ENCODE results near the gene CDH8.
"Not testable (repeated sequence)": the region's sequence is repeated elsewhere in the genome, so short reads cannot be mapped to it uniquely, and the experiment has no call there.

Gene CDH8

DNA sequence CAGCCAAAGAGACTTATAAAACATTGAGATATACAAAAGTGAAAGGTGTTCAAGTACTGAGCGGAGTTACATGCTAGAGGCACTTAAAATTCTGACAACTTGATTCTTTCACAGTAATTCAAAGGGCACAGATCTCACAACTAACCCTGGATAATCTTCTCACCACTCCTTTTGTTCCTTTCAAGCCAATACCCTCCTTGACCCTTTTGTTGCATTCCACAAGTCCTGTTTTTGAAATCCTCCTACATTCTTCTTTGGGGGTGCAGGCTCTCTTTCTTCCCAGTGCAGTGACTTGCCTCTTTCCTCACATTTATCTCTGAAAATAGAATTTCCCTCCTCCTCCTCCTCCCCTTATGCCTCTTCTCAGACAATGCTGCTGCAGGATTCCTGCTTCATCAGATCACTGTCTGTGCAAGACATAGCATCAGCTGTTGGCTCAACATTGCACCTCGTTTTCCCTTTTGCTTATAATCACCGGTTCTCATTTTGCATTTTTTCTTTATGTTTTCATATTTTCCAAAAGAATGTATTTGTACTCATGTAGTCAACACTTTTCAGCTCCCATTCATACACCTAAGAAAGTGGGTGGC is 199.3 kb downstream of the CDH8 start:
- DNase-seq, result no peak

DNA sequence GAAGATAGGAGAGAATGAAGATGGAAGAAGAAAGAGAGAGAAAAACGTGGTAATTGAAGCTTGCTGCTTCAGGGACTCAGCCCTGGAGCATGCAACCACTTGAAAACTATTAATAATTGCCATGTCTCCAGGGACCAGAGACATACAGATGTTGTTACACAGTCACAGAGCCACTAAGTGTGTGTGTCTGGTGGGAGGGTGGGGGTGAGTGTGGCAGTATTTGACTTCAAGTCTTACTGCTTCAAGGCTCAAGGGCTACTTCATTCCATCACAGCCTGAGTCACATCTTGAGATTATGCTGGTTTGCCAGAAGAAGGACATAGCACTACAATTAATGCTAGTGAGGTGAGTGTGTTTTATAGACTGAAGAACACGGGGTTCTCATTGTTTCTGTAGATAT is 202.2 kb downstream of the CDH8 start:
- no peak for DNase-seq

DNA sequence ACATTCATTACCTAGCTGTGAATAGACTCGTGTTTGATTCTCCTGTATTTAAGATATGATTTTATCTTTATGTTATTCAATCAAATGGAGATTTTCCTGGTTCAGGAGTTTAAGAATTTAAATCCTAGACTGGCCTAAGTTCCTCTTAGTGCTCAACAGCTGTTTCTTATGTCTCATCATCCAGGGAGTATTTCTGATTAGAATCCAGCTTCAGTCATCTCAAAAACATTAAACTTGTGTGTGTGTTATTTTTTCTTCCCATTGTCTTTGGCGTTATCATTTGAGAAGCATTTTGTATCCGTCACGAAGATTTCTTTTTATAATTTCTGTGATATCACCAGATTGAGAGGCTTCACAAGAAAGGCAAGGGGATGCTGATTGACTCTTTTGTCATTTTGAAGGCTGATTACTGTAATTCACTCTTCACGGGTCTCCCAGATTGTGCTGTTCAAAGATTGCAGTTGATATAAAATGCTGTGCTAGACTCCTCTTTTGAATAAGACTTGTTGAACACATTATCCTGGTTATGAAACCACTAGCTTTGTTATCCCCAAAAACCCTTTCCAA is 204.8 kb downstream of the CDH8 start:
- DNase-seq, result no peak

DNA sequence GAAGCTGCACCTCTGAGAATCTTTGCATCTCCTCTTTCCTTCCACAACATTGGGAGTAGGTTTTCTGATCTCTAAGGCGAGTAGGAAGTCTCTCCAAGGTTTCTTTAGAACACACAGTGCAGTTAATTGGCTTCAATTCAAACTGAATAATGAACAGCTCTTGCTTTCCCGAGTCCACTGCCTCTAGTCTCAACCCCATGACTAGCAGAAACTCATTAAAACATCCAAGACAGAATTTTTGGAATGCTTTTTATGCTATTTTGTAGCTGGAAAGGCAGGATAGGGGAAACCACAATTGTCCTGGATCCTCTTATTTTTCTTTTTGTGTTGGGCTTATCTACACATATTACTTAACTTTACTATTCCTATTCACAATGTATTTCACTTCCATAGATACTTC is 206.6 kb downstream of the CDH8 start:
- no peak for DNase-seq

DNA sequence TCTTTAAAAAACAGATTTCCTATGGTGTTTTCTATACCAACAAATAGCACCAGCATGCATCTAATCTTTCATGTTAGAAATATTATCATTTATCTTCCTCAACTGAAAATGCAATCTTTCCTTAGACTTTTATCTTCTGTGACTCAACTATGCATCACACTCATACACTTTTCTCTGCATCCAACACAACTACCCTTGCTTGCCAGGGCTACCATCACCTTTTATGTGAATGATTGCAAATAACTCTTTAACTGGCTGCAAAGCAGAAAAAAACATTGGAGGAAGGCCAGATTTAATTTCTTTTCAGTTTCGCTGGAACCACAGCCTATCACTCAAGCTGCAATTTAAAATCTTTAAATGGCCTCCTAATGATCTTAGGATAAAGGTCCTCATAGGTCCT is 212.9 kb downstream of the CDH8 start:
- DNase-seq, result no peak

DNA sequence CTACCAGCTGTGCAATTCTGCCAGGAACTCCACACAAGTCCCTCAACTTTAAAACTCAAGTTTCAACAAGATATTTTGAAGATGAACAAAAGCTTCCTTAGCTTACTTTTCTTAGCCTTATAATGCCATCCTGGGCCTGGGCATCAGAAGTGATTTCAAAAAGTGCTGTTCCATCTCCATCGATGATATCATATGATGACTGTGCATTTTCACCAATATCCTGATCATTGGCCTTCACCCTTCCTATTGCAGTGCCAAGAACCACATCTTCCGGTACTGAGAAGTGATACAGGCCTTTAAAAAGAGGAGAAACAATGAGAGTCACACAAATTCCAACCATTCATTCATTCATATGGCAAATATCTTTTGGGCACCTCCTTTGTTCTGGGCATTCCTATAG is 215.4 kb downstream of the CDH8 start:
- no peak for DNase-seq

DNA sequence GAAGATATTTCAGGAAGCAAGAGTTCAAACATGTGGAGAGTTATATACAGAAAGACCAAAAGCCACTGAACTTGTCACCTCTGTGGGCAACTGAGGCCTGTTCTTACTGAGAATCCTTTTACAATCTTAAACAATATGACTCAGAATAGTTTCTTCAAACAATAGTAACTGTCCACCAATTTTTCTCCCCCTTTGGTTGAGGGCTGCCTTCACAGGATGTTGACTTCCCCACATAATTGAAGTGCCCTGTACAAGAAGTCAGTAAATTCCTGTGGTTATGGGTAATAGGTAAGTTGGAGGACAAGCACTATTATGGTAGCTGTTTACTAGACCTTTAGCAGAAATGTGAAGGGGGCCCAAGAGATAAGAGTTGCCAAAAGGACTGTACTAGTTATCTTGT is 215.8 kb downstream of the CDH8 start:
- DNase-seq, result no peak

DNA sequence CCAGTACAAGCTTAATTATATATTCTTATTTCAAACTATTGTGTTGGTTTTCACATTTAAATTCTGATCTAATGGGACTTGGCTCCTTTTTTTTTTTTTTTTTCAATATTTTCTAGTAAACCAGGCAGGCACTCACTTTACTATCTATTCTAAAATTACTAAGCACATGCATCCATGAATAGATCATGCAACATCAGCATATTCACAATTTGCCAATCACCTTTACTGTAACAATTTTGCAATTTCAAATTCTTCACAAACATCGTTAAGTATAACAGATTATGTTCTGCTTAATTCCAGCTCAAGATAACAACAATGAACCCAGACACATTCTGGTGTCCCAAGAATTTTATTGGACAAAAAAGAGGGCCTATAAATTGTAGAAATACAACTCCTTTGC is 217.4 kb downstream of the CDH8 start:
- no peak for DNase-seq

DNA sequence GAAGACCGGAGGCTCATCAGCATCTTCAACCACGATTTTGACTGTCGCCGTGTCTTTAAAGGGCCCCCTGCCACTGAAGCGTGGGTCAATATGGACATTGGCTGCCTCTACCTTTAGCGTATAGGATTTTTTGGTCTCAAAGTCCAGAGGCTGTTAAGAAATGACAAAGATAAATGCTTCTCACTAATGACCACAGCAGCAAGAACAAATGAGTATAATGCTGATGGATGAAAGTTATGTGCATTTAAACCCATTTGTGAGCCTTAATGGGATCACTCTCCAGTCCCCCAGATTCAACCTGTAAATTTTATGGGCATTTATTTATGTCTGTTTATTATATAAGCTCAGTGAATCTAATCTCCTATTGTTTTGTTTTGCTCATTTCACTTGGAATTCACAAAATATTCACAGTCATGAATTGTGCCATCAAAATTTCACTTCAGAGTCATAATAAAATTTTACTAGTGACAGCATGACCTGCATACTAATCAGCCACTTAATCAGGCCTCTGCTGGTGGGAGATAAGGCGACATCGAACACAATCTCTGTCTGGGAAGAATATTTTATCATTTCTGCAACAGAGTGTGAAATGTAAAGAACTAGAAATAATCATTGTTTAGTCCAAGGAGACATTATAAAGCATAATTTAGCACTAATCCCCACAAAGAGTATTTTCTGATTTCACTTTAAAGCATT is 218.5 kb downstream of the CDH8 start:
- DNase-seq, result no peak

DNA sequence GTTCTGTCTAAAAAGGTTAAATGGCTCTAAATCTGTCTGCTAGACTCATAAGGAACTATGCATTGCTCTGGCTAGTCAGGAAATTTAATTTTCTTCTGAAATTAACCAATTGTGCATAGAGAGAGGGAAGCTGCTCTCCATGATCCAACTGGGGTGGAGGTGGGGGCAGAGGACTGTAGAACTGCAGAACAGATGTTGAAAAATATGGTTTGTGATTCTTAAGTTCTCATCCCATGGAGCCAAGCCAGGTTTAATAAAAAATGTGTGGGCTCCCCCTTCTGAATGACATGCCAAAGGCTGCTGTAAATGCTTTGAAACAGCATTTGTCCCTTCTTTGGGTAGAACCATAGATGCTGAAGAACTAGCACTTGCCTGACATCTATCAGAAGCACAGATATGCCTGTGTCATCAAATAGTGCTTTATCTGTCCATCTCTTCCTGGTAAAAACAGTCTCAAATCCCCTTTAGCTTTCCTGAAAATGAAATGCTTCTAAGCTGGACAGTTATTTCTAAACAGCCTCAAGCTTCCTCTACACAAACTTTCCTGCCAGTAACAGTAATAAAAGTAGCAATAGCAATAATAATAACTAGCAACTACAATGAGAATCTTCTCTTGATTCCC is 221.4 kb downstream of the CDH8 start:
- no peak for DNase-seq

DNA sequence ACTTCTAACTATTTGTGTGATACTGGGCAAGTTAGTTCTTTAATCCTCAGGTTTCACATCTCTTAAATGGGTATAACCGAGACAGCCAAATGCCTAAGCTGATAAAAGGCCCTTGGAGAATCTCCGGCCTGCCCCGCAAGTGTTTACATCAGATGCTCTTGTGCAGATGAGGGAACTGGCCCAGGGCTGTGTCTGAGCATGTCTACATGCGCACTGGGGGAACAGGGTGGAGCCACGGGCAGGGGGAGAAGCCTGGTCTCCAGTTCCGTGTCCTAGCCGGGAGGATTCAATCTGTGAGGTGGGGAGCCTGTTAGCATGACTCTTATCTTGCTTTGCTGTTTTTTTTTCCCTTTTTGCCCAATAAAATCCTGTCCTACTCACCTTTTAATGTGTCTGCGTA is 222.9 kb downstream of the CDH8 start:
- DNase-seq, result no peak

DNA sequence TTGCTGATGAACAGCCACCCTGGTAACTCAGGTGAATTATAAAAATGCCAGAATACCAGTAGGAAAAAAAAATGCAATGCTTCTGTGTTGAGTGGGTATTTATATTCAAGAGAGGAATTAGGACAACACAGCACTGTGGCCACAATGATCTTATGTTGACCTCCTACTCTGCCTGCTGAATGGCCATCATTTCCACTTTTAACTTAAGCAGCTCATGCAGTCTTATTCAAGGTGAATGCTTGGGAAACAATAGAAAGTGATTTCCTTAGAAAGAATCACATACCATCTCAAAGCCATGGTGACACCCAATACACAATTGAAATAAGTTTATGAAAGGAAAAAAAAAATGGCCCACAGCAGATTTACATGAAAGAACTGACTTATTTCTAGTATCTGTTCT is 224.0 kb downstream of the CDH8 start:
- no peak for DNase-seq

DNA sequence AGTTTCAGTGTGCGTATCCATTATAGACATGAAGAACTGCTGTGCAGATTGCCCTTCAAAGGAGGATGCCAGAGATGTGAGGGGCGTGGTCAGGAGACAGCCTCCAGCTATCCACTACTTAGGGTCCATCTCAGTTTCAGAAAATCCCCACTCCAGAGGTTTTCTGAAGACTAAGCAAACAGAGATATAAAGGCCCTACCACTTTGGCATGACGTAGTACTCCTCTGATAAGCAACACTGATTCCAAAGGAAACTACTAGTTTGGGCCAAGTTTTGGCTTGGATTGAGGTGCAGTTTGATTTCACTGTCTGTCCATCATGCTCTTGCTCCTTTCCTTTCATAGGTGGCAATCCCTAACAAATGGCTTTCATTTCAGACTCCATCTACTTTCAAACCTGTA is 228.7 kb downstream of the CDH8 start:
- no peak for DNase-seq

DNA sequence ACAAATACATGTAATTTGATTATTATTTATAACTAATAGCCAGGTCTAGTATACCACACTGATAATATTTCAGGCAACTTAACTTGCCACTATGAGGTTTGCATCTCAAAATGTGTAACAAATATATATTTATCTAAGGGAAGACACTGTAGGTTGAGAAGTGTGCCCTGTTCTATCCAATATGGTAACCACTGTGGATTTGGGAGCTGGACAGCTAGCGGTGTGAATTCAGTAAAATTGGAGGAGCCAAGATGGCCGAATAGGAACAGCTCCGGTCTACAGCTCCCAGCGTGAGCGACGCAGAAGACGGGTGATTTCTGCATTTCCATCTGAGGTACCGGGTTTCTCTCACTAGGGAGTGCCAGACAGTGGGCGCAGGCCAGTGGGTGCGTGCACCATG is 235.0 kb downstream of the CDH8 start:
- DNase-seq, result not testable (repeated sequence)

DNA sequence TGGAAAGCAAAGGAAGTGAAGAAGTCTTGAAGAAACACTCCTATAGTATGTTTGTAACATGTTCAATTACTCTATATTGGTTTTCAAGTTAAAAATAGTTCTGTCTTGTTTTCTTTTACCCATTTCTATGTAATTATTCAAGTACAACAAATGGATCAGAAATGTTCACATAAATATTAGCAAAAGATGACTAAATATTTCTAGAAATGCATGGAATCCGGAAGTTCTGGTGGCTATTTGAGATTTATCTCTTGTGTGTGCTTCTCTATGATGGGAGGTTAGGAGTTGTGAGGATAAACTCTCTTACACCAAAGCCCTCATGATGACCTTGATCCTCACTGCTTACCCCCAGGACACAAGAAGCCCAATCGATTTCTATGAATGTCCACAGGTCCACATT is 237.5 kb downstream of the CDH8 start:
- DNase-seq, result no peak

DNA sequence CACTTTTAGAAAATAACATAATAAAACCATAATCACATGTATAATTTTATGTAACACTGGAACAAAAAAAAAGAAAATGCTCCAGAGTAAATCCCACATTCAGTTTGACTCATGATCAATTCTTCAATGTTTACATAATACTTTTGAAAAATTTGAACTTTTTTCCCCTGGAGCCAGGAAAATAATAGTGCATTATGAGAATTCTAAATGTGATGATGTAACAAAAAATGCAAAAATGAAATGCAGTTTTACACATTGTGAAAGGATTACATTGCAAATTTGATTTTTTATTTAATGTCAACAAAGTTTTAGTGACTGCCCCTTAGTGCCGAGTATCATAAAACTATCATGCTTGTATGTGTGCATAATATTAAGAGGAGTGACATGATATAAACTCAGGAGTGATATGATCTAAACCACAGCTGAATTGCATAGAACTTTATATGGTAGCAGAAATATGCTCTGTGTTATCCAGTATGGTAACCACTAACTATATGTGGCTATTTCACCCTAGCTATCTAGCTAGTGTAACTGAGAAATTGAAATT is 238.2 kb downstream of the CDH8 start:
- DNase-seq, result no peak

DNA sequence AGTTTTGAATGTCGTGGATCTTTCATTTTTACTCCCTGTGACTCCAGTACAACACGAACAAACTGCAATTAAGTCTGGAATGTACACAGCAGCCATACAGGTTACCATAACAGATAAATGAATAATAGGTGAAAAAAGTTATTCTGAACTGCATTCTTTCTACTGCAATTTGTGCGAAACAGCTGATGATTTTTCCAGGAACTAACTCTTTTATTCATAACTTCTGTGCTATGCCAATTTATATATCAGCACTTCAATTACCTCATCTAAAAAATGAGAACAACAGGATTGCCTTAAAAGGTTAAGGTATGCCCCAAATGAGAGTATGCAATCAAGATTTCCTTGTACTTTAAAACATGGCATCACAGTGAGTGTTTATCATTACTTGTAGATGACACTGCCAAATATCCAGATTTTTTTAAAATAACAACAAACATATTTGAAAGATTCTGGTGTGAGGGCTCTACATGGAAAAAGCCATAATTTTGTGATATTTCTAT is 238.9 kb downstream of the CDH8 start:
- no peak for DNase-seq

DNA sequence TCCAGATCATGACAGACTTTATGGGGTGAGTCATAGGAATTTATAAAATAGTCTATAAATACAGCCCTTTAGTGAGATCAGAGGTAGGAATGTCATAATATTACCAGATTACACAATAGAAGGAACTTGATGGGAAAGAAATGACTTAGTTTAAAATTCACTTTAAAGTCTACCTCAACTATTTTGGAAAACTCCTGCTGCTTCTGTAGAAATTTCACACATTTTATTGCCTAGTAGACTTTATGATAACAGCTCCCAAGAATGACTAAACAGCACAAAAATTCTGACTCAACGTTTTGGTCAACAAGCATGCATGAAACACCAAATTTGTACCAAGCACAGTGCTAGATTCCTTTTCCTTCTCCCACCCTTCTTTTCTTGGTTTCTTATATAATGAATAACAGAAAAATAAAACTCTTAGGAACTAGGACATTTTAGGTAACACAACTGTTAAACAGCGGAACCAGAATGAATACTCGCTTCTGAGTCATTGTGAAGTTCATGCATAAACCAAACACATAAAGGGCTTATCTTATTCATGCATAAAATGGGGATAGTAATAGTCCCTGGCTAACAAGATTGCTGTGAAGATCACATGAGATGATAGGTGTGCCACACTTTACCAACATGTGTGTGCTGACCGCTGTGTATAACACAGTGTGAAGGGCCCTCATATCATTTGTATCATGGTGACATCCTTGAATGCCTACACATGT is 243.9 kb downstream of the CDH8 start:
- DNase-seq, result no peak

DNA sequence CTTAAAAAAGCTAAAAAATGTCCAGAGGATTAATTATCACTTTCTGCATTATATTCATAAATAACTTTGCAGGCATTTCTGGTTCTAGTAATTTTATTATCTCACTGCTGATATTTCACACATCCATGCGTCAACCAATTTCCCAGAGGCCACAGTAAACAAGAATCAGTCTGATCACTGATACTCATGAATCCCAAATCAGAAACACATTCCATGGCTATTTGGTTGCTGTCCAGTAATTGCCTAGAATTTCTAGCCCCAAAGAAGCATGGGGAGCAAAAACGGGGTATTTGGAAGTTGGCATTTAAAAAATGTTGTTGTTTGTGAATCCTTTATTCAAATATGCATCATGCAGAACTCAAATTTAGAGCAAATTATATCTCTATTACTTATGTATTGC is 244.8 kb downstream of the CDH8 start:
- no peak for DNase-seq

DNA sequence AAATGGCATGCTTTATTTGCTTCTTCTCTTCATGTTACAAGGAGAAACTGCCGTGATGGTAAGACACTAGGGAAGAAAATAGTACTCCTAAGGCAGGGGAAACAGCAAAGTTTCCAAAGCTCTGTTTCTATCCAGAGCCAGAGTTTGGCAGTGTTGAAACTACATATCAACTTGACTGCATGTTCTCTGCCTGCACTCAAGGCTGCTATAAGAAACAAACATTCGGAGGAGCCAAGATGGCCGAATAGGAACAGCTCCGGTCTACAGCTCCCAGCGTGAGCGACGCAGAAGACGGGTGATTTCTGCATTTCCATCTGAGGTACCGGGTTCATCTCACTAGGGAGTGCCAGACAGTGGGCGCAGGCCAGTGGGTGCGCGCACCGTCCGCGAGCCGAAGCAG is 254.4 kb downstream of the CDH8 start:
- not testable (repeated sequence) for DNase-seq

DNA sequence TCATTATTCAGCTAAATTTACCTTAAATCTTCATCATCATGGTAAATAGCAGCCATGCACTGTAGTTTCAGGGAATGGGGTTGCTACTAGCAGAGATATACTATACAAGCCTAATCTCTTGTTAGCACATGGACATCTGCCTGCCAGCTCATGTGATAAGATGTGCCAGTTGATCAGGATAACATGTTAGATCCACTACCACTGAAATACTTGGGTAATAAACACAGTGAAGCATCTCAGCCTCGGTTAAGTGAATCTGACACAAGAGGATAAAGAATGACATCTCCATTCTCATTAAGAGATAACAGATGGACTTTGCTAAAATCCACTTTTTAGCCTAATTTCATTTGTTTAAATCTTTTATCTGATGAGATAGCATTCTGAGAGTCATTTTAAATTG is 256.1 kb downstream of the CDH8 start:
- DNase-seq, result no peak

DNA sequence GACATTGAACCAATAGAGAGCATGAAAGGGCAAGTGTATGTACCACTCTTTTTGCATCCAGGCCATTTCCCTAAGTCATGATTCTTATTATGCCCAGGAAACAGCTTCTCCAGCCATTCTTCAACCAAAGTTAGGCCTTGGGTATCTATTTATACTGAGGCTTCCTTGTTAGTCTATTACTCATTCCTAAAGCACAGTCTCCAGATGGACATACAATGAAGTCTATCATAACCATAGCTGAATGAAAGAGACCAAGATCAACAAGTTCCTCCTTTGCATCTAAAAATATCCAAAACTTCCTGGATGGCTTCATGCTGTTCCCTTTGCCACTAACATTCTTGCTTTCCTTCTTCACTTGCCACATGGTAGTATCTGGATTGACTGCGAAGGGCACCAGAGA is 265.9 kb downstream of the CDH8 start:
- DNase-seq, result no peak

DNA sequence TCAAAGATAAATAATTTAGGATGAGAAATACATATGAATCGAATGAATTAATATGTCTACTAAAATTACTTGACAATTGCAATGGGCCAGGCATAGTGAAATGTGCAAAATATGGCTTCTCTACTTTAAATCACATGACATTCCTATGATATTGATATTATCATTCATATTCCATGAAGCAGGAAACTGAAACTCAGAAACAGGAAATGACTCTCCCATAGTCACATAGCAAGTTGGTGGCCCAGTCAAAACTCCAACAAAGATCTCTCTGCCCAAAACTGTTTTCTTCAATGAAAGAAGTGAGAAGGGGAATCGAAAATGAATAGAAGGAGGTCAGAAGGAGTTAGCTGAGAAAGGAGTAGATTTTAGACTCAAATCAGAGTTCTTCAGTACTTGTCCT is 272.2 kb downstream of the CDH8 start:
- no peak for DNase-seq

All from NCI-H69 (cell line).